Fibroblast of the conjunctiva (primary cell): ENCODE measurements around the gene FAM210B.
A peak's percentile ranks its signal among the peaks of the same experiment; 100 is the strongest.
"Not testable (repeated sequence)": the region's sequence is repeated elsewhere in the genome, so short reads cannot be mapped to it uniquely, and the experiment has no call there.

Experiments
- DNase-seq: peaks from one replicate; pipeline ENCODE4 v3.0.0-alpha.2; 2010; ENCODE audit warnings: low read depth

The FAM210B gene, protein sequence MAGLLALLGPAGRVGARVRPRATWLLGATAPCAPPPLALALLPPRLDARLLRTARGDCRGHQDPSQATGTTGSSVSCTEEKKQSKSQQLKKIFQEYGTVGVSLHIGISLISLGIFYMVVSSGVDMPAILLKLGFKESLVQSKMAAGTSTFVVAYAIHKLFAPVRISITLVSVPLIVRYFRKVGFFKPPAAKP

DNA sequence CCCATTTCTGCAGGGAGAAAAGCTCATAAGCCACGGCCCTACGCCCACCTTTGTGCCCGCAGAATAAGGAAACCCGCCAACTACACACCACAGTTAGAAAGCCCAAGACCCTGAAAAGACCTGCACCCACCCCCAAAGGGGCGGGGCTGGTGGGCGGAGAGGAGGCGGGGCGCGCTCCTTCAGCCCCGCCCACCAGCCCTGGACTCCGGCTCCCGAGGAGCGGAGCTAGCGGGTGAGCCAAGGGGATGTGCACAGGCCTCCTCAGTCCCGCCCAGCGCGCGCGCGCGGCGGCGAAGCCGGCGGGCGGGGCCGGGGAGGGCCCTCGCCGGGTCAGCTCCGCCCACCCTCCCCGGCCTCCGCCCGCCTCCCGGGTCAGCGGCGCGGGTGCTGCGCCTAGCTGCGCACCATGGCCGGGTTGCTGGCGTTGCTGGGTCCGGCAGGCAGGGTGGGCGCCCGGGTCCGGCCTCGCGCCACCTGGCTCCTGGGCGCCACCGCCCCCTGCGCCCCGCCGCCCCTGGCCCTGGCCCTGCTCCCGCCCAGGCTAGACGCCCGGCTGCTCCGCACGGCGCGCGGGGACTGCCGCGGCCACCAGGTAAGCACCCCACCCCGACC is at the start of gene FAM210B:
Gene FAM210B (plus strand): TSS at position 375 of the 612 bp plus-strand sequence. CDS start 32 bp downstream, at position 407.
- peak; percentile 77 for DNase-seq

DNA sequence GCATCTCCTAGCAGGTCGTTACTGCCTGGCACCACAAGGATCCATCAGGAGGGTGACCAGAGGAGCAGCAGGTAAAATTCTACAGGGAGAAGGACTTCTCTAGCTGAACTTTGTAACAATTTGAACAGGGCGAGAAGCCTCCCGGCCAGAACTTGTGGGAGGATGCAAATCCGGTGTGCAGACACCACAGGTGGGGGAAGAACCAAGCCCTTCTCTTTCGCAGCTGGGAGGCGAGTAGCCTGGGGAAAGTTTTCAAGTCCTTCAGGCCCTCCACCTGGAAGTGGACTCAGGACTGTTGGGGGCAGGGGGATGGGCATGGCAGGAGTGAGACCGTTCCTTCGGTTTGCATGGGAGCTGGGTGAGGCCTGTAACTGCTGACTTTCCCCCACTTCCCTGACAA is 42.7 kb upstream of the FAM210B start:
- DNase-seq: no peak

DNA sequence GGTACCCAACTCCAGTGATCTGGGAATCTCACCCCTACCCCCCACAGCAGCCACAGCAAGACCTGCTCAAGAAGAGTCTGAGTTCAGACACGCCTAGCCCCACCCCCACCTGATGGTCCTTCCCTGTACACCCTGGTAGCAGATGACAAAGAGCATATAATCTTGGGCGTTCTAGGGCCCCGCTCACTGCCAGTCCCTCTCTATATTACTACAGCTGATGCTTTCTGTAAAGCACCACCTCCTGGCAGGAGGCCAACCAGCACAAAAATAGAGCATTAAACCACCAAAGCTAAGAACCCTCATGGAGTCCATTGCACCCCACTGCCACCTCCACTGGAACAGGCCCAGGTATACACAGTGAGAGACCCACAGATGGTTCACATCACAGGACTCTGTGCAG is 42.3 kb upstream of the FAM210B start:
- no peak for DNase-seq

DNA sequence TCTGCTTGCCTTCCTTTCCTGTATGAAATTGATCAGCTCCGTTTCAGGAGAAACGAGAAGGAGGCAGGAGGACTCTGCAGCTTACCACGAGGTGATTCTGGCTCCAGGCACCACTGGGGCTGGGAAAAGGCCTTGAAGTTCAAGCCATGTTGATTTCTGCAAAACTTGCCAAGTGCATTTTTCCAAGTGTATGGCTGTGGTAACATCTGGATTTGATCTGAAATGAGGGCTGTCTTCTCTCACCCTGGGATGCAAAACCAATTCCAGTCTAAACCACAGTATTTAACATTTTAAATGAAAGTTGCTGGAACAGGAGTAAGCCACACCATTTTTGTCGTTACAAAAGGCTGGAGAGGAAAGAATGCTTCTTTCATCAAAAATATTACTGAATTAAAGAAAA is 36.1 kb upstream of the FAM210B start:
- DNase-seq: no peak

DNA sequence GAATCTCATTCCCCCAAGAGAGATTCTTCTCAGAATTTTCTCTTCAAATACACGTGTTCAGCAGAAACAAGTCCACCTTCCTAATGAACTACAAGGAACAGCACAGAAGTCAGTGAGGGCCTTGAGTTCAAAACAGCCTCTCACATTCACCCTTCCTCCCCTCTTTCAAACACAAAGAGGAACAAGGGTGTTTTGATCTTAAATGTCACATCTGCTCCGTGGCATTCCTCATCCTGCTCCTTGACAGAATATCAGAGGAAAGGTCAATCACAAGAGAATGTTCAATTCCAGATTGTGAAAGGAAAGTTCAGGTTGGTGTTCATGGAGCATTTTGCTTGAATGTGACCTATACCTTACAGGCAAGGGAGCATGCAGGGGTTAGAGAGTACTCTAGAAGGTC is 35.6 kb upstream of the FAM210B start:
- DNase-seq: no peak

DNA sequence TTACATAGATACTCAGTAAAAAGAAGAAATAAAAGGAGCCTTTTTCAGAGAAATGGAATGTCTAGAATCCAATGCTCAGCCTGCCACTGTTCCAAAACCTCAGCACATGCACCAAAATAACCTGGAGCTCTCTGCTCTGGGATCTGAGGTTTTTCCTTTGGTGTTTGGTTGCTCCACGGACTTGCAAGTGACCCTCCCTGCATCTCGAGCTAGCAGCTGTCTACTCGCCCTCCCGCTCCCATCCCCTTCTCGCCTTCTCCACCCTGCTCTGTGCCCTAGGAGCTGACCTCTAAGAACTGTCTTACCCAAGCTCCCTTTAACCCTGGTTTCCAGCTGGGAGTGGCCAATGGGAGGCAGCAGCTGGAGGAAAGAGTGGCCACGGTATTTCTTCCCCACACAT is 35.1 kb upstream of the FAM210B start:
- DNase-seq: no peak

DNA sequence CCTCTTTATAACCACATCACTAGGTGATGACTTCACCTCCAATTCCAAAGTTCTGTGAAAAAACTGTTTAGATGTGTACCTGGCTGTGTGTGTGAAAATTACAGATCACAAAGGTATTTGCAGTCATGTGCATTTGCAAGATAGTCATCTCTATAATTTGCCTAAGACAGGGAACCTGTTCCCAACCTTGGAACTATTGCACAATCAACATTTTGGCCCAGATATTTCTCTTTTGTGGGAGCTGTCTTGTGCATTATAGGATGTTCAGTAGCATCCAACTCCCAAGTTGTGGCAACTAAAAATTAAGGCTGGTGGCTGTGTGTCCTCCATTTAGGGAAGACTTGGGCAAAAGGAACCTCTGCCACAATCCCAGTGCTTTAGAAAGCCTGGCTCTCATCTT is 34.0 kb upstream of the FAM210B start:
- no peak for DNase-seq

DNA sequence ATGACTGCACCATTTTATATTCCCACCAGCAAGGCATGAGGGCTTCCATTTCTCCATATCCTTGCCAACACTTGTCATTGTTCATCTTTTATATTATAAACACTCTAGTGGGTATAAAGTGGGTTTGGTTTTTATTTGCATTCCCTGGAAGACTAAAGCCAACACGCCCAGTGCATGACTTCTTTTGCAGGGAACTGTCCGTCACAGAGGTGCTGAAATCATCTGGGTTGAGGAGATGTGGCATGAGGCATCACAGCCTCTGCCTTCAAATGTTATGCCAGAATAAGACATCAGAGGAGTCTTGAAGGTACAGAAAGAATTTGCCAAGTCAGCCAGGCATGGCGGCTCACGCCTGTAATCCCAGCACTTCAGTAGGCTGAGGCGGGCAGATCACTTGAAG is 29.9 kb upstream of the FAM210B start:
- DNase-seq: no peak

DNA sequence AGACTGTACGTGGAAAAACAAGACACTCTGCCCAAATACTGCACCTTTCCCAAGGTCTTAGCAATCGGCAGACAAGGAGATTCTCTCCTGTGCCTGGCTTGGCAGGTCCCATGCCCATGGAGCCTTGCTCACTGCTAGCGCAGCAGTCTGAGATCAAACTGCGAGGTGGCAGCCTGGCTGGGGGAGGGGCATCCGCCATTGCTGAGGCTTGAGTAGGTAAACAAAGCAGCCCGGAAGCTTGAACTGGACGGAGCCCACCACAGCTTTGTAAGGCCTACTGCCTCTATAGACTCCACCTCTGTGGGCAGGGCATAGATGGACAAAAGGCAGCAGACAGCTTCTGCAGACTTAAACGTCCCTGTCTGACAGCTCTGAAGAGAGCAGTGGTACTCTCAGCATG is 22.1 kb upstream of the FAM210B start:
- not testable (repeated sequence) for DNase-seq

DNA sequence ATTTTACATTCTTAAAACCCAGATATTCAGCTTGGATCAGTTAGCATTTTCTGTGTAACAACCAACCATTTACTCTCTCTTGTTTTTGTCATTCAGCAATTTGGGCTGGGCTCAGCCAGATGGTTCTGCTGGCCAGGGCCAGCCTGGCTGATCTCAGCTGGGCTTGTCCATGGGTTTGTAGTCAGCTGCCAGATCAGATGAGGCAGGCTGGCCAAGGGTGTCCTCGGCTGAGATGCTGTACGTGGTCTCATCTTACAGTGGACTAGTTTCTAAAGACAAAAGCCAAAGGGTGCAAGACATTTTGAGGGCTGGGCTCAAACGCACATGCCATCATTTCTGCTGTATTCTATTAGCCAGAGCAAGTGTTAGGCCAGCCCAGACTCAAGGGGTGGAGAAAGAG is 16.0 kb upstream of the FAM210B start:
- no peak for DNase-seq

DNA sequence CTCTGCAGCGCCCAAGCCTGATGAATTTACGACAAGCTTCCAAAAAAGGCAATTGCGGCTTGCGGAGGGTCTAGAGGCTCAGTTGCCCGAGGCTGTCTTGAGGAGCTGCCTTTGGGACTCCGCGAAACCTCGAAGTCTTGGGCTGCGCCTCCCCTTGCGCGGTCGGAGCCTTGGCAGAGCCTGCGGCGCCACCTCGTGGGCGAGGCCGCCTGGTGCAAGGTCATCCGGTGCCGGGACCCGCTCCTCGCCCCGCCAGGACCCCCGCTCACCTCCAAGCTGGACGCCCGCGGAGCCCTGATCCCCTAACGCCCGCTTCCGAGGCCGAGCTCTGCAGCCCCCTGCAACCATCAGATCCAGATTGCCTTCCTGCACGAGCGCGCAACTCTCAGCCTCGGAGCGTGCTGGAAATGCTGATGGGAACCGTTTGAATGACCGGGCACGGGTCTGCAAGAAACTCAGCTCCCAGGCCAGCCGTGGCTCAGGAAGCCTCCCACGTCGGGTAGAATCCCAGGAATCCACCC is 14.9 kb upstream of the FAM210B start:
- peak; percentile 18 for DNase-seq

DNA sequence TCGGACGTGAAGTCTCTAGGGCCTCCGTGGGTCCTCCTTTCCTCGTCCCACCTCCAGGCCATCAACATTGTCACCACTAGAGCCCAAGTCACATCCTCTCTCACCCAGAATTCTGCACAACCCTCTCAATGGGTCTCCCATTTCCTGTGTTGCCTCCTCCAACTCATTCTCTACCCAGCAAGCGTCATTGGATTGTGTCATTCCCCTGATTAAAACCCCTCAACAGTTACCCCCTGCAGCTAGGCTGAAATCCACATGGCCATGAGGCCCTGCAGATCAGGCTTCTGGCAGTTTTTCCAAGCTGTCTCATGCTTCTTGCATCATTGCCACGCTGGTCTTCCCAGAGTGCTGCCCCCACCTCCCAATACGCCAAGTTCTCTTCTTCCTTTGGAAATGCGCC is 12.9 kb upstream of the FAM210B start:
- DNase-seq: no peak

DNA sequence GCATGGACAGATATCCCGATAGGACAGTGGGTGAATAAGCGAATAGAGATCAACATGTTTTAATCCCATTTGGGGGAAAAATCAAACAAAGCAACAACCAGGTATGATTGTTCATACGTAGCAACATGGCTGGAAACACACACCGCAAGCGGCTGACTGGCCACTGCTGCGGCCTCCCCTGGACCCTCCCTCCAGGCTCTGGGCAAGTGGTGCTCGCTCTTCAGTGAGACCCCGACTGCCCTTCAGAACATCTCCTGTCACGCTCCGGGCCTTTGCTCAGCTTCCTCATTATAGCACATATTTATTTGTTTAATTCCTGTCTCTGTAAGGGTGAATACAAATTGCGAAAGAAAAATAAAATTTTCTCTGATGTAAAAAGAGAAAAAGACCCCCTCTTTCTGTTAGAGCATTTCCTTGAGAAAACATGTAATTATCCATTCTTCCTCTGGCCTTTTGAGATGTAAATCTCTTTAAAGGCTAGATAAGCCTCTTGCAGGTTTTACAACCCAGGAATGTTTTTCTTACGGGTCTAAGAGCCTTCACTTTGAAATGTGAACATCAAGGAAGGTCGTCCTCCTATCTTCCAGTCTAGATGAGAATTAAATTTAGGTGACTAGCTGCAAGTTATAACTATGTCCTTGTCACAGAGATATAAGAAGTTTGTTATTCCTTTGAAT is 11.0 kb upstream of the FAM210B start:
- DNase-seq: no peak

DNA sequence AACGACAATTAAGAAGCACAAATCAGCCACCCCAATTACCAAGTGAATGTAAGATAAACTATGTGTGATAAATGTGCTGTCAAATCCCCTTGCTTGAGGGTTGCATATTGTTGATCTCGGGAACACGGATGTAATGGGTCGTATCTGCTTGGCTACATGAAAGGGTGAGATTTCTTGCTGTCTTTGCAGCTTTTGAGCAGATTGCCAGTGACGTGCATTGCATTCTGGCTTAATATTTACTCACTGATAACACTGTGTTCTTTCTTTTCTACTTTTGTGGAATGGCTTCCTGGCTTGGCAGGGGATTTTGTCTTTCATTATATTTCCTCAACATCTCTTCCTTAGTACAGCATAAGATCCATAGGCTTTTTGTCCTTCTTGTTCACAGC is 10.5 kb upstream of the FAM210B start:
- DNase-seq: no peak

DNA sequence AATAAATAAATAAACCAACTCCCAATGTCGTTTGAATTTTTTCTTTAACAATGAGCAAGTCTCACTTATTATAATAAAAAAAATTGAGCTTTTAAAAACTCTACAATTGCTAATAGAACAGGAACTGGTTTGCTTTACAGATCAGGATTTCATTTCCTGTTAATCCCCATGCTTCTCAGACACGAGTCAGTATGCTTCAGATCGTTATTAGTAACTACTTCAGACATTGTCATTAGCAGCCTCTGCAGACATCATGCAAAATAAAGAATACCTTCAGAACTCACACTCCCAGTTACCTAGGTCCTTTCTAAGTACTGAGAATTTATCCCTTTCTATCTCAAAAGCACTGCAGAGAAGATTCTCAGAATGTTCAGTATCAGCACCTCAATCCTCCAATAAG is 10.0 kb upstream of the FAM210B start:
- DNase-seq: no peak

DNA sequence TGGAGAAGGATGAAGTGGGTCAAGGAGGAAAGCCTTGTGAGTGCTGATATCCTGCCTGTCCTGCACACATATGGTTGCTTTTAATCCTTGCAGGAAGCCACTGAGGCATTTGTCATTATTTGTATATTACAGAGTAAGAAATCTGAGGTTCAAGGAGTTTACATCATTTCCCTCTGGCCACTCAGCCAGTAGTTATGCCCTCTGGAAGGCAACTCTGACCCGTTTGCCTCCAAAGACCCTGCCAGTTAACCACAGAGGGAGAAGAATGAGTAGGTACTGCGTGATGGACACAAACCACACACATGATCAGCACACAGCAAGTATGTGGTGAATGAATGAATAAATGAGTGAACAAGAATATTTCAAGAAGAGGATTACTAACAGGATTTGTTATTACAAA is 7.9 kb upstream of the FAM210B start:
- no peak for DNase-seq

DNA sequence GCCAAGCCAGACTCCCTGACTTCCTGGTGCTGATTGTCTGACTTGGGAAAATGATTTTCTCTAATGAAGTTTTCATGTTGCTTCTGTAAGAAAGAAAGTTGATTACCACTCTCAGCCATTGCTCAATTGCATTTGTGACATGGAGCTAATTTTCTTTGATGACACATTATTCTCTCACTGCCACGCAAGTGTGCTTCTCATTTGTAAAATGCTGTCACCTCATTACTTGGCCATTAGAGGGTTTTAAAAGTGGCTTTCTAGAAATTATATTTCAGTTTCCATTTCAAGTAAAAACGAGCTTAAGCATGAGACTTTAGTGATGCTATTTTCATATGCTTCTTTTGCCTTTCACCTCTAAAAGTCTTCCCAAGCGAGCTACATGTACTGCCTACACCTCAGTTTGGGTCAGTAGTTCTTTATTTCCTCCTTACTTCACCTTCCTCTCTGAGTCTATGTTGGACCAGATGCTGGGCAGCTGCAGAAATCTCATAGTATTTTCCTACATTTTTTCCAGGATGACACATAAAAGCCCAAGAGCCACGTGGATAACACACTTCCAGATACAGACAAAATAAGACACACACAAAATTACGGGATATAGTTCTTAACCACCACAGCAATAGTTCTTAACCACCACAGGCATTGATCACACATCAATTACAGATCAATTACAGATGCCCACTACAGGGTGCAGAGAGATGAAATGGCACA is 6.3 kb upstream of the FAM210B start:
- no peak for DNase-seq

DNA sequence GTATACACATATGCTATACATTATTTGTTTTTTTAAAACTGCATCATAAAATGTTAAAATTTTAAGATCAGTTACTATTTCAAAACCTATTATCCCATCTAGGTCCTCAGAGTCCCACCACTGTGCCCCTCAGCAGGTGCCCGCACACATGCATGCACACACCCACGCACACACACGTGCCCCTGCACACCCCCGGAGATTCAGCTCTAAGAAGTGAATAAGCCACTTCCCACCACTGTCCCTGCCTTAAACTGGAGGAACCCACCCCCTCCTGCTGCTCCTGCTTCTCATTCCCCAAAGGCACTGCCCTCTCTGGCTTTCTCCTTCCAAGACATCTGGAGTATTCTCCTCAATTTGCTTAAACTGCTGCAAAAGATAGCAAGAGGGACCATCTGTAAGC is 5.4 kb upstream of the FAM210B start:
- no peak for DNase-seq

DNA sequence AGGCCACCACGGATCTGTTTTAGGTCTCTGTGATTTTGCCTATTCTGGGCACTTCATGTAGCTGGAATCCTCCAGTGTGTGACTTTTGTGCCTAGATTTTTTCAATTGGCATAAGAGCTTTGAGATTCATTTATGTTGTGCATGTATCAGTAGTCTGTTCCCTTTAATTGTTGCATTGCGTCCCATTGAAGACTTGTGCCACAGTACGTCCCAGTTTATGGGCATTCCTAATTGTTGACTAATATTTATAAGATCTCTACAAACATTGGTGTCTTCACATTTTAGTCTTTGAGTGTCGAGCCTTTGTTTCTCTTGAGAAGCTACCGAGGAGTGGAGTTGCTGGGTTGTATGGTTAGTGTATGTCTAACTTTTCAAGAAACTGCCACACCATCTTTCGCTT is 704 bp upstream of the FAM210B start:
- DNase-seq: no peak

DNA sequence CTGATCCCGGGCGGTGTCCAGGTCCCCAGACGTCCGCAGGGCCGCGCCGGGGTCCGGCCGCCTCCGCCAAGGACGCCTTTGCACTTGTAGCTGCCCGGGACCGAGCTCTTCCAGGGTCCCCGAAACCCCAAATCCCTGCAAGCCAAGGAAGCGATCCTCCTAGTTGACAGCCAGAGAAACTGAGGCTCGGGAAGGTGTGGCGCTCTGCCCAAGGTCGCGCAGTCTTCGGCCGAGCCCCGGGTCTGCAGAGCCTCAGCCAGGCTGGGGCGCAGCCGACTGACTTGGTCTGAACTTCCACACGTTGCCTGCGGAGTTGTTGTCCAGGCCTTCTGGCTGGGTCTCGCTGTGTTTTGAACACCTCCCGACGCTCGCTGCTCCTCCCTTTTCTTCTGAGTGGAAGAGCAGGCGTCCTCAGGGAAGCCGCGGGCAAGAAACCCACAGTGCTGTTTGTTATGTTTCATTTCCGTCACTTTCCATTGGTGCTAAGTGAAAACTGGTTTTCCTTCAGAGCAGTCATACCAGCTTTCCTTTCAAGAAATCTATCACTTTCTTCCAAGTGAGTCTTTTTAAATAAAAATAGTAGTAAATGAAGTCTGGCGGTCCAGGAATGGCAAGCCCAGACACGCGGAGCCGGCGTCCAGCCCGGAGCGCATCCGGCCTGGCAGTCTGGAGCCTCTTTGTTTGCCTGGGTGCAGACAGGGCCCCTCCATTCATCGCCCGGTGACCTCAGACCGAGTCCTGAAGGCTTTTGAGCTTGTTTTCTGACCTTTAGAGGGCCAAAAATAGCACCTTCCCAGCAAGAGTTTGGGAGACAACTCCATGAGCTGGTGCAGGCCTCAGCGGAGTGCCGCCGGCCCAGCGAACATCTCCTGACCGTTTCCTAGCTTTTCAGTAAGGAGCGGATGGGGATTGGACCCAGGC is 698 bp downstream of the FAM210B start:
- peak; percentile 37 for DNase-seq

DNA sequence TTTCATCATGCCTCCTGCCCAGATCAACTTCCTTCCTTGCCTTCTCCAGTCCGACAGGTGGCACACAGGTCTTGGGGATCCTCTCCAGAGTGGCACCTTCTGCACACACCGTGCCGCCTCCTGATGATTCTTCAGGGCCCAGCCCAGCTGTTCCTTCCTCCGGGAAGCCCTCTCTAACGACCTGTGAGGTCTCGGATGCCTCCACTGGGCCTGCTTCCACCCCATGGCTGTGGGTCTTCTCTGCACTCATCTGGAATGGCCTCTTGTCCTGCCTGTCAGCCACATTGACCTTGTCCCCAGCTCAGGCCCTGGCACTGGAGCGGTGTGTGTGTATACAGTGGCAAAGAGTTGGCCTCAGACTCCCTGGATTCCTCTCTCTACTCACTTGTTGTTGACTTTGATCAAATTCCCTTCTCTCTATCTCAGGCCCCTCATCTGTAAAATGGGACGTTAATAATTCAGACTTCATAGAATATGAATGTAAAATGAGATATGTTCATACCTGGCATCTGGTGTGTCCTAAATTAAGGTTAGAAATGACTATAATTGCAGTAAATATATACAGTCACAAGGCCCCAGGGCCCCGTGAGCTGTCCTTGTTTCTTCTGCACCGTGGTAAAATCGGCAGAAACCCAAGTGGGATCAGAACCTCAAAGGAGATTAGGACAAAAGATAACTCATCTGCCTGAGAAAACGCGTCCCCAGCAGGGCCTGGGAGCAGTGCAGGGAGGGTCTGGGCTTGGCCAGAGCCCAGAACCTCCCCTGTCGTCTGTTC is 1.5 kb downstream of the FAM210B start:
- DNase-seq: no peak
